ENCODE results near the gene KCNJ18.
"Not testable (repeated sequence)": the region's sequence is repeated elsewhere in the genome, so short reads cannot be mapped to it uniquely, and the experiment has no call there.

DNA sequence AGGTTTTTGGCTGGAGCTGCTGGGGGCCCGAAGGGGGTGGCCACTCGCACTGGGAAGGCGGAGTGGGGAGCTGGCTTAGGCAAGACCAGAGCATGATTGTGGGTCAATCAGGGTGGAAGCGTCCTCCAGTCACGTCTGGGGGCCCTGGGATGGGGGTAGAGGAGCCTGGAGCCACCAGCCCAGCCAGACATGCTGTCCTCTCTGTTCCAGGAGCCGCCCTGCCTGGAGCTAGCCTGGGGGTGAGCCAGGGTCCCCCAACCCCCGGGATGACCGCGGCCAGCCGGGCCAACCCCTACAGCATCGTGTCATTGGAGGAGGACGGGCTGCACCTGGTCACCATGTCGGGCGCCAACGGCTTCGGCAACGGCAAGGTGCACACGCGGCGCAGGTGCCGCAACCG lies 10.2 kb downstream of the KCNJ18 start:
- not testable (repeated sequence) for TF ChIP-seq POLR2A (IDR thresholded peaks at IDR 0.05)
- TF ChIP-seq, protein P1, sequence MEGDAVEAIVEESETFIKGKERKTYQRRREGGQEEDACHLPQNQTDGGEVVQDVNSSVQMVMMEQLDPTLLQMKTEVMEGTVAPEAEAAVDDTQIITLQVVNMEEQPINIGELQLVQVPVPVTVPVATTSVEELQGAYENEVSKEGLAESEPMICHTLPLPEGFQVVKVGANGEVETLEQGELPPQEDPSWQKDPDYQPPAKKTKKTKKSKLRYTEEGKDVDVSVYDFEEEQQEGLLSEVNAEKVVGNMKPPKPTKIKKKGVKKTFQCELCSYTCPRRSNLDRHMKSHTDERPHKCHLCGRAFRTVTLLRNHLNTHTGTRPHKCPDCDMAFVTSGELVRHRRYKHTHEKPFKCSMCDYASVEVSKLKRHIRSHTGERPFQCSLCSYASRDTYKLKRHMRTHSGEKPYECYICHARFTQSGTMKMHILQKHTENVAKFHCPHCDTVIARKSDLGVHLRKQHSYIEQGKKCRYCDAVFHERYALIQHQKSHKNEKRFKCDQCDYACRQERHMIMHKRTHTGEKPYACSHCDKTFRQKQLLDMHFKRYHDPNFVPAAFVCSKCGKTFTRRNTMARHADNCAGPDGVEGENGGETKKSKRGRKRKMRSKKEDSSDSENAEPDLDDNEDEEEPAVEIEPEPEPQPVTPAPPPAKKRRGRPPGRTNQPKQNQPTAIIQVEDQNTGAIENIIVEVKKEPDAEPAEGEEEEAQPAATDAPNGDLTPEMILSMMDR (IDR thresholded peaks at IDR 0.05), result not testable (repeated sequence)
